Measurements from ENCODE around the gene DSEL. TPM values are rescaled to one million over a fixed set of nuclear protein-coding genes. Genes with fewer than 3 reads are reported as not detected.

The DSEL gene
- total and polyA plus RNA-seq, 12 donors, result 0.73 to 3.2 (median 2.1) TPM

- WGBS, 2 donors, result 95 to 96% methylated on average over 6 of the region's 6 CpGs
- Histone ChIP-seq H3K27ac (no peak overlapping the region), H3K4me3 (no peak overlapping the region), H3K9me3 (no peaks in the 10 kb centered on the region), H3K36me3 (peaks cover 0 to 7% (median 0%) of the 10 kb centered on the region in 9 donors), H3K4me1 (peaks cover 0 to 11% (median 0%) of the 10 kb centered on the region in 9 donors), H3K27me3 (peaks cover 0 to 16% (median 0%) of the 10 kb centered on the region in 7 donors)
- TF ChIP-seq CTCF (IDR thresholded peaks at IDR 0.05), result no peak
- ATAC-seq, result no peak
- intact Hi-C loops (cut with DNase I), result loop anchor here in 2 of 10 donors (10.0 kb wide), 2 partner anchors 1143 to 1153 kb away; no protein-coding TSS in a partner anchor
- no peak for DNase-seq
These were observed 4.7 kb downstream of the DSEL start for GRCh38 chr18:67511840-67512239.

- peaks cover 0 to 9% (median 0%) of the 10 kb centered on the region in 7 donors for H3K27me3 ChIP-seq
- intact Hi-C loops (cut with DNase I), result loop anchor here in 2 of 10 donors (10.0 kb wide), 2 partner anchors 1144 to 1154 kb away; no protein-coding TSS in a partner anchor
- TF ChIP-seq CTCF (IDR thresholded peaks at IDR 0.05), result no peak
- H3K4me1 ChIP-seq, result peaks cover 0 to 11% (median 0%) of the 10 kb centered on the region in 9 donors
- no peak overlapping the region for H3K27ac ChIP-seq
- H3K36me3 ChIP-seq, result peaks cover 0 to 7% (median 0%) of the 10 kb centered on the region in 9 donors
- 87% methylated on average over 3 of the region's 3 CpGs for WGBS, 2 donors
- no peak overlapping the region for H3K4me3 ChIP-seq
- DNase-seq (no peak), ATAC-seq (no peak)
- H3K9me3 ChIP-seq, result no peaks in the 10 kb centered on the region
These were observed 5.7 kb downstream of the DSEL start for GRCh38 chr18:67510831-67511230.

GRCh38 chr18:67509741-67510391 is 6.7 kb downstream of the DSEL start:
- no peak overlapping the region for H3K4me3 ChIP-seq
- no peak for TF ChIP-seq CTCF (IDR thresholded peaks at IDR 0.05)
- 59 to 71% methylated on average over 6 of the region's 6 CpGs for WGBS, 2 donors
- no peaks in the 10 kb centered on the region for H3K9me3 ChIP-seq
- peaks cover 0 to 7% (median 0%) of the 10 kb centered on the region in 9 donors for H3K36me3 ChIP-seq
- DNase-seq, result no peak
- ATAC-seq, result peak in 1 of 8 donors; percentile 61
- peaks cover 0 to 3% (median 0%) of the 10 kb centered on the region in 9 donors for H3K4me1 ChIP-seq
- intact Hi-C loops (cut with DNase I), result loop anchor here in 2 of 10 donors (10.0 kb wide), 2 partner anchors 1145 to 1155 kb away; no protein-coding TSS in a partner anchor
- peak overlapping the region in 2 of 10 donors; percentile 28 to 34 for H3K27ac ChIP-seq
- H3K27me3 ChIP-seq, result no peaks in the 10 kb centered on the region

DNA sequence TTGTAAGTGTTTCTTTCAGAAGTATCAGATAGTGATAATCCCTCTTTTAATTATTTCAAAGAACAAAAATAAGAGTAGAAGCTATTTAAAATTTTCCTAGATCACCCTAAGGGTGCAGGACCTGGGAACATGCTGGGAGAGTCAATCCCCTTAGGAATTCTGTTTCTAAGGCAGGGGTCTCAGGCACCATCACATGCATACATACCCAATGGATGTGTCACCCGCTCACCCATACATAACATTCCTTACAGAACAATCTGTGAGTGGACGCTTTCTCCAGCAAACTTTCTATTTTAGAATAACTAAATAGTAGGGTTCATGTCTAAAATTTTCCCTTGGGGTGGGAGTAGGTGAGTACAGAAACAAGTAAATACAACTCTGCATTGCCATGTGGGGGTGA is 8.4 kb downstream of the DSEL start:
- no peak overlapping the region for H3K4me3 ChIP-seq
- intact Hi-C loops (cut with DNase I), result no loop called here
- no peak for TF ChIP-seq CTCF (IDR thresholded peaks at IDR 0.05)
- H3K4me1 ChIP-seq, result no peaks in the 10 kb centered on the region
- no peaks in the 10 kb centered on the region for H3K9me3 ChIP-seq
- no peak for DNase-seq
- H3K27ac ChIP-seq, result peak overlapping the region in 1 of 10 donors; percentile 2
- H3K36me3 ChIP-seq, result peaks cover 0 to 5% (median 0%) of the 10 kb centered on the region in 9 donors
- ATAC-seq, result no peak
- WGBS, 2 donors, result 92 to 95% methylated on average over 2 of the region's 2 CpGs
- no peaks in the 10 kb centered on the region for H3K27me3 ChIP-seq

All from heart right ventricle (tissue), 16 donors.